Upper lobe of left lung (tissue), 4 donors: Measurements from ENCODE around the gene TP53AIP1.

Source experiments
- CTCF ChIP-seq, 6 experiments: fragments of 450-650 bp in 4 of 6; fragments of 200-600 bp in 2 of 6; sonication (generic) in 2 of 6; IDR thresholded peaks; one replicate each; pipeline ENCODE4 v1.5.1; 2016 to 2019; ENCODE audit warnings: antibody characterized with exemption in 6 of 6
- POLR2A ChIP-seq, 4 donors: fragments of 450-650 bp; IDR thresholded peaks; one replicate each; pipeline ENCODE4 v1.5.1; 2016 to 2017; ENCODE audit warnings: antibody characterized with exemption in 4 of 4, mild to moderate bottlenecking in 2 of 4

GRCh38 chr11:128907585-128907984 lies 35.1 kb downstream of the TP53AIP1 start:
- TF ChIP-seq CTCF (IDR thresholded peaks at IDR 0.05) (no peak), POLR2A (IDR thresholded peaks at IDR 0.05) (no peak)
